ENCODE data around the gene SSTR4.
"Not testable (repeated sequence)": the region's sequence is repeated elsewhere in the genome, so short reads cannot be mapped to it uniquely, and the experiment has no call there.

The SSTR4 gene

GRCh38 chr20:23034721-23035671 is at the start of gene SSTR4:
Gene SSTR4, plus strand, starts transcription at chr20:23035312. Its CDS starts 172 bp downstream, at chr20:23035484.
- DNase-seq, result no peak

- DNase-seq, result no peak
Observed at GRCh38 chr20:22986601-22987000, 48.5 kb upstream of the SSTR4 start.

- not testable (repeated sequence) for DNase-seq
Observed at GRCh38 chr20:22991424-22991823, 43.7 kb upstream of the SSTR4 start.

- DNase-seq, result no peak
Observed at GRCh38 chr20:22993823-22994222, 41.3 kb upstream of the SSTR4 start.

- no peak for DNase-seq
Observed at GRCh38 chr20:22995923-22996322, 39.2 kb upstream of the SSTR4 start.

- no peak for DNase-seq
Observed at GRCh38 chr20:22998476-22998875, 36.6 kb upstream of the SSTR4 start.

GRCh38 chr20:22999756-23000155 is 35.4 kb upstream of the SSTR4 start:
- DNase-seq, result no peak

- no peak for DNase-seq
Observed at GRCh38 chr20:23000232-23000947, 34.7 kb upstream of the SSTR4 start.

- no peak for DNase-seq
Observed at GRCh38 chr20:23002276-23002675, 32.8 kb upstream of the SSTR4 start.

- DNase-seq, result no peak
Observed at GRCh38 chr20:23003077-23003635, 32.0 kb upstream of the SSTR4 start.

GRCh38 chr20:23003881-23004460 is 31.1 kb upstream of the SSTR4 start:
- DNase-seq, result no peak

GRCh38 chr20:23005776-23006175 is 29.3 kb upstream of the SSTR4 start:
- DNase-seq, result no peak

GRCh38 chr20:23007462-23007861 is 27.6 kb upstream of the SSTR4 start:
- no peak for DNase-seq

GRCh38 chr20:23007886-23008655 is 27.0 kb upstream of the SSTR4 start:
- DNase-seq, result no peak

- DNase-seq, result no peak
Observed at GRCh38 chr20:23008667-23009066, 26.4 kb upstream of the SSTR4 start.

GRCh38 chr20:23009636-23010035 is 25.5 kb upstream of the SSTR4 start:
- DNase-seq, result no peak

GRCh38 chr20:23010096-23010495 is 25.0 kb upstream of the SSTR4 start:
- no peak for DNase-seq

- no peak for DNase-seq
Observed at GRCh38 chr20:23011008-23011721, 23.9 kb upstream of the SSTR4 start.

- no peak for DNase-seq
Observed at GRCh38 chr20:23013429-23013828, 21.7 kb upstream of the SSTR4 start.

GRCh38 chr20:23017516-23017915 is 17.6 kb upstream of the SSTR4 start:
- DNase-seq, result no peak

GRCh38 chr20:23018432-23018831 is 16.7 kb upstream of the SSTR4 start:
- DNase-seq, result no peak

- no peak for DNase-seq
Observed at GRCh38 chr20:23018941-23019340, 16.2 kb upstream of the SSTR4 start.

Data from stimulated activated naive CD4-positive, alpha-beta T cell (primary cell).